DMS79 (cell line): Measurements from ENCODE around the gene FADS2.

Source experiments
- DNase-seq: peaks from one replicate; lab custom pipeline; 2025; lab: John Stamatoyannopoulos, UW

Gene FADS2

GRCh38 chr11:61795876-61796526 is 32.1 kb upstream of the FADS2 start:
- no peak for DNase-seq

GRCh38 chr11:61797263-61797944 is 30.7 kb upstream of the FADS2 start:
- peak; percentile 53 for DNase-seq

GRCh38 chr11:61799665-61800284 is 28.3 kb upstream of the FADS2 start:
- DNase-seq = no peak

DNA sequence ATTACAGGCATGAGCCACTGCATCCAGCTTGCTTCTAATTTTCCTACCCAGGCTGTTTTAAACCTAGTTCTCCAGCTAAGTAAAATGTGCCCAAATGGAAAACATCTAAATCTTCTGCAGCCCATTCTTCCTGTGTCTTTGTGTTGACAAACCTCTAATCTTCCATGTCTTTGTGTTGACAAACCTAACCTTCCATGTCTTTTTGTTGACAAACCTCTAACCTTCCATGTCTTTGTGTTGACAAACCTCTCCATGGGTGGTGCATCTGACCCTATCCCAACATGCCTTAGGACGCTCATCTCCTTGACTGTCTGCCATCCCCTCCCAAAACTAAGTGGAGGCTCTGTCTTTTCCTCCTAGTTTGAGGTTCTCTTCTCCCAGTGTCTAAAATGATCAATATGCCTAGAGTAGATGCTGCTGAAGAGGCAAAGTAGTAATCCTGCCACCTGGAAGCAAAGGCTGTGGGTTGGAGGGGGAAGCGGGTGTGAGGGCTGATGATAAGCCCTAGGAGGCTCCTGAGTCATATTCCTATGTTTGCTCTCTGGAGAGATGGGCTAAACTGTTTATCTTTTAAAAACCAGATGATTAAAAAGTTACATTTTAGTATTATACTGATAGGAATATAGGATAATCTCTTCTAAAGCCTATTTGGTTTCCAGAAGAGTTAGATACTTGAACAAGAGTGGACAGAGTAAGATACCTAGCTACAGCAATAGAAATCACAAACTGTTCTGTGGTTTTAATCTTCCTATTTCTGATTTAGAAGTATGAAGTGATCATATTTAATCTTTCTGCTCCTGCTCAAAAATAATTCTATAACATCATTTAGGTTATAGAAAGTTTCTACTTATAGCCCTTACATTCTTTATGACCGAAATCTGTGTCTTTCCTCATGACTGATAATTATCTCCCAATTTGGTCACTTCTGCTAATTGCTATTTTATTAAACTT is 27.5 kb upstream of the FADS2 start:
- no peak for DNase-seq

DNA sequence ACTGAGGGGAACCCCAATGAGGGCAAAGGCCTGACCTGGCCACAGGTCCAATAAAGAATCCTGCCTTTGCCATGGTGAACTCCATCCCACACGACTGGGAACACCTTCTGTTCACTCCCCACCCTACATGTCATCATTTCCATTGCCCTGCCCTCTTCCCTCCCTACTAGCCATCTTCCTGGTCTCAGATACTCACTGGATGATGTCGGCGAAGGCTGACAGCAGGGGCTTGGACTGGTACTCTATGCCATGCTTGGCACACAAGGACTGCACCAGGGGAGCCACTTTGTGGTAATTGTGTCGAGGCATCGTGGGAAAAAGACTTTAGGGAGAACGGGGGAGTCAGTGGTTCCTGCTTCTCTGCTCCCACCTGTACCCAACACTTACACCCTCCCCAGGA is 25.5 kb upstream of the FADS2 start:
- no peak for DNase-seq

GRCh38 chr11:61803889-61804647 is 24.0 kb upstream of the FADS2 start:
- DNase-seq = no peak

GRCh38 chr11:61805146-61805545 is 23.0 kb upstream of the FADS2 start:
- no peak for DNase-seq

- DNase-seq = no peak
Observed at GRCh38 chr11:61806785-61807184, 21.3 kb upstream of the FADS2 start.

- no peak for DNase-seq
Observed at GRCh38 chr11:61810671-61811175, 17.4 kb upstream of the FADS2 start.

DNA sequence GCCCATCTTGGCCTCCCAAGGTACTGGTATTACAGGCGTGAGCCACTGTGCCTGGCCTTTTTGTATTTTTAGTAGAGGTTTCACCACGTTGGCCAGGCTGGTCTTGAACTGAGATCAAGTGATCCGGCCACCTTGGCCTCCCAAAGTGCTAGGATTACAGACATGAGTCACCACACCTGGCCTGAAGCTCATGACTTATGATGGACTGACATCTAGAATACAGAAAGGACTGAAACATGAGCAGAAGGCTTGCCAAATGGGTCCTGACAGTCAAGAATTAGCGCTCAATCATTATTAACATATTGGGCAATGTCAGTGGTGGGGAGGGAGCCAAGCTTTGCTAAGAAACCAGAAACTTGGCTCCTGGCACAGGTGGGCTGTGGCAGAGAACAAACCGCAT is 16.3 kb upstream of the FADS2 start:
- no peak for DNase-seq

DNA sequence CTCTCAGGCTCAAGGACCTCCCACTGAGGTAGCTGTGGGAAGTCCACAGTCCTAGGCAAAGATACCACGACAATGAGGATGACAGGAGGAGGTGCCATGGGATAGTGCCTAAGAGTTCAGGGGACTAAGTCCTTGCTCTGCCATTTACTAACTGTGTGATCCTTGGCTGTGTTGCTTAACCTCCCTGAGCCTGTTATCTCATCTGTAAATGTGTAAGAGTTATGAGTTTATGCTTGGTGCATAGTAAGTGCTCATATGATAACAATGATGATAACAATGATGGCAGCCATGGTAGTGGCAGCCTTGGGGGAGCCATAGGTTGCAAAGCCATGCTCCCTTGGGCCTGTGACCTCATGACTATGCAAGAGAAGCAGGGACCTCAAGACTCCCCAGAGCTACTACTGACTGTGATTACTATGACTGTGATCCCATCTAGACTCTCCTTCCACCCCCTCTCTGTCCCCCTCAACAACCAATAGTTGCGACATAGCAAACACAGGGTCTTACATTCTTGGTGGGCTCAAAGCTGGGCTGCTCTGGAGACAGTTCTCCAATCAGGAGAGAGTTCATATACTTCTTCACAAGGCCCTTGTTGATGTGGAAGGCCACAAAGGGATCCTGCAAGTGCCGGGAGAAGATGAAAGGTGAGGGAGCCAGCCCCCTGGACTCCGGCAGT is 15.2 kb upstream of the FADS2 start:
- no peak for DNase-seq

DNA sequence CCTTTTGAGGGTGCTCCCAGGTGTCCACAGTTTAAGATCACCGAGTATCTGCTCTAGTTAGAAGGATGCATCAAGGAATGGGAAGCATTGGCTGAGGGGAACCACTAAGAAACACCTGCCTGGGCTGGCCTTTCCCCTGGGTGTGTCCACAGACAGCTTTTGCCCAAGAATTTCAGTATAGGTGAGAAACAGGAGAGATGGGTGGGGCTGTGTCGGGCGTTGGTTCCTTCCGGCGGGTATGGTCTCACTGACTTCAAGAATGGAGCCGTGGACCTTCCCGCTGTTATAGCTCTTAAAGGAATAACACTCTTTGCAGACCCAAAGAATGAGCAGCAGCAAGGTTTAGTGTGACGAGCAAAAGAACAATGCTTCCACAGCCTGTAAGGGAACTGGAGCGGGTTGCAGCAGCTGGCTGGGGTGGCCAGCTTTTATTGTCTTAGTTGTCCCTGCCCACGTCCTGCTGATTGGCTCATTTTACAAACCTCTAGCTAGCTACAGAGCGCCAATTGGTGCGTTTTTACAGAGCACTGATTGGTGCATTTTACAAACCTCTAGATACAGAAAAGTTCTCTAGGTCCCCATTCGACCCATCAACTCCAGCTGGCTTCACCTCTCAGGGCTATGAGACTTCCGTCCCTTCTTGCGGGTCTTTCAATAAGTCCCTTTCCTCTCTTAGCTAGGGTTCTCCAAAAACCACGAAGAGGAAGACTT is 13.7 kb upstream of the FADS2 start:
- peak; percentile 27 for DNase-seq

DNA sequence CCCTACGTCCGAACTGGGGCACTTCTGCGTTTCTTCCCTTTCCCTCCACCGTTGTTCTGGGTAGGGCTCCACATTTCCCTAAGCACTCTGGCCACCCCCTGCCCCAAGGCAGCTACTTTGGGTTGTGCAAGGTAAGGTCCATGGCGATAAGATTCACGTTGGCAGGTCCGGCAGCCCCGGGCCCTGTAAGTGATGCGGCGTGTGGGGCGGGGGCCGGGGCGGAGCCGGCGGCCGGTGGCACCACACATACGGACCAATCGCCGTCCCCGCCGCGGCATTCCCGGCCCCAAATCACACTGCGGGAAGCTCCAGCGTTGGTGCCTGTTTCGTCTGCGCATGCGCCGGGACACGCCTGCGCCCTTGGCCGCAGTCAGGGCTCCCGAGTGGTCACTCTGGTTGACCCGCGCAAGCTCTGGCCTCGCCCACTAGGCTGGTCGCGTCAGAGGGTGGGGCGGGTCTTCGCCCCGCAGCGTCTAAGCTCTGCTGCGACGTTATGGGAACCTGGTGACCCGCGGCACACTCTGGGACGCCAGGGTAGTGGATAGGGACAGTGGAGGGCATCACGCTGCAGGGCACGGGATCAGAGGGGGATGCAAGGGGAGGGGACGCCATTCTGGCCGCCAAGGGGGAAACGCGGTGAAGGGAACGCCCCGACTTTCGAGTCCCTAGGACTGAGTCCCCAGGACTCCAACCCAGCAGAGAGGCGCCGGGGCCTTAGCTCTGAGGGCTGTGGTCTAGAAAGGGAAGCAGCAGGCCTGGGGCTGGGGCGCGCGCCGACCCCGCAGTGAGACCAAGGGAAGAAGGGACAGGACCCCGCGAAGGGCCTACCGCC is 12.9 kb upstream of the FADS2 start:
- DNase-seq = peak; percentile 79

GRCh38 chr11:61815790-61816735 is 12.0 kb upstream of the FADS2 start:
- DNase-seq = peak; percentile 88

DNA sequence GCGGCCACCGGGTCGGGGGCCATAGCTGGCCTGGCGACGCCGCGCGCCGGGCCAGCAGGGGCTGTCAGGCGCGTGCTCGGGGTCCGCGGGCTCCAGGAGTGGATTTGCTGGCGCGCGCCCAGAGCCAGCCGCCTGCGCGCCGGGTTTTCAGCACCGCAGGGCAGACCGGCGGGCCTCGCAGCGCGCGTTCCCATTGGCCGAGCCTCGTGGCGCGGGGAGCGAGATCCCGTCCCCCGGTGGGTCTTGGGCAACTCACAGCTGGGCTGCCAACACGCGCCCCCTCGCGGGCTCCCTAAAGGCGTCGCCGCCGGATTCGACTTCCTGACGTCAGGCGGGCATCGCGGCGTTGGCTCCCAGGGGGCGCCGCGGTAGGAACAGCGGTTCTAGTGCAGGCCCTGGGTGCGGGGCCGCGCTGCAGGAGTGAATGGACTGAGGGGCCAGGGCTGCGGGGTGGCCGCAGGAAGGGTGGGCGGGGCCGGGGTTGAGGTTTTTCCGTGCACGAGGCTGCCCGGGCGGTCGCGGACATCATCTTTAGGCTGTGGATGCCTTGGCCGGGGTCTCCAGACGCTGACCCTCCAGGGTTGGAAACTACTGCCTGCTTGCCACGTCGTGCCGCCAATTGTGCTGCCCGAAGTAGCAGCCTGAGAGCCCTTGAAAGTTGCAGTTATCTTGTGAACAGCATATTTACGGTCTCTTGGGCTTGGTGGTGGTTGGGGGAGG is 11.2 kb upstream of the FADS2 start, which contains the start of gene FADS1:
Gene FADS1, minus strand, starts transcription at position 268 of the 720 bp plus-strand sequence. Its CDS starts 74 bp downstream, at position 194.
- DNase-seq = peak; percentile 92

- peak; percentile 25 for DNase-seq
Observed at GRCh38 chr11:61817471-61818202, 10.5 kb upstream of the FADS2 start.
